Left ventricle myocardium inferior (tissue), 1 donor: ENCODE results near the gene FAM13C. TPM values are rescaled to one million over a fixed set of nuclear protein-coding genes. Genes with fewer than 3 reads are reported as not detected.

Experiments used
- DNase-seq: peaks from one replicate; pipeline ENCODE4 v3.0.0-alpha.2; 2020
- H3K27ac ChIP-seq: fragments of 200-600 bp; replicated peaks from 2 replicates; pipeline ENCODE4 v1.8.0; 2021
- H3K27me3 ChIP-seq: fragments of 200-600 bp; 2 replicates; pipeline ENCODE4 v1.8.0; 2021; ENCODE audit warnings: low read depth
- H3K36me3 ChIP-seq: fragments of 200-600 bp; 2 replicates; pipeline ENCODE4 v1.8.0; 2021
- H3K4me1 ChIP-seq: fragments of 200-600 bp; 2 replicates; pipeline ENCODE4 v1.8.0; 2021
- H3K4me3 ChIP-seq: fragments of 200-600 bp; 2 replicates; pipeline ENCODE4 v1.8.0; 2021; ENCODE audit warnings: mild to moderate bottlenecking, moderate library complexity
- H3K9me3 ChIP-seq: fragments of 200-600 bp; replicated peaks from 2 replicates; pipeline ENCODE4 v1.8.0; 2021
- intact Hi-C: fragments of 100-400 bp; cut with micrococcal nuclease; formaldehyde crosslinking; loops from one replicate; pipeline ENCODE4 v1.11.0; 2022
- total RNA-seq: library from RNA; stranded (reverse); fragmentation: NEBNext Ultra II Directional; extraction: Animal tissue kit (Norgen Biotek cat#: 25700); gene quantifications from one replicate; pipeline ENCODE4 v1.2.1, GENCODE V29; 2021
- TF ChIP-seq, protein P1 (sequence below): fragments of 200-600 bp; IDR thresholded peaks from 2 replicates; pipeline ENCODE4 v1.8.0; 2021; ENCODE audit warnings: antibody characterized with exemption, mild to moderate bottlenecking, borderline replicate concordance
- donor health status: DM: no; HTN: yes; CAD: no; lungs with severe emphysema.

The FAM13C gene
- total RNA-seq, 1 donor from 2014 or later, result 5.2 TPM

DNA sequence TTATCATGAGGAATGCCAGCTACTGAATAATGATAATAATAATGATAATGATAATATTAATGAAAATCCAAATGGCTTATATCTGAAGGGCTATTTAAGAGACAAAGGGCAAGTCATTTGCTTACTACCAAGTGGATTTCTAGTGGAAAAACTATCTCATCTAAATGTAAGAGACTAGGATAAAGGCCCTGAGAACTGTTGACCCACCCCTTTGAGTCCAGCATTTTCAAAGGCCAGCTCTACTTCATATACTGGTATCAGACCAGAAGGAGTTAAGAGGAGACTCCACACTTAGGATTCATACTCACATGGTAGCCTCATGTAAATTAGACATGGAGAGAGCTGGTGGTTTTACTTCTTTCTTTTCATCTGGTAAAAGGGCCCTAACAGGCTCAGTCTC lies 109.9 kb downstream of the FAM13C start:
- Histone ChIP-seq H3K4me1 (no peaks in the 10 kb centered on the region), H3K36me3 (peaks cover 30% of the 10 kb centered on the region), H3K27me3 (no peaks in the 10 kb centered on the region), H3K9me3 (no peaks in the 10 kb centered on the region), H3K4me3 (no peak overlapping the region), H3K27ac (no peak overlapping the region)
- intact Hi-C loops, result no loop called here
- DNase-seq, result no peak
- TF ChIP-seq, protein P1, sequence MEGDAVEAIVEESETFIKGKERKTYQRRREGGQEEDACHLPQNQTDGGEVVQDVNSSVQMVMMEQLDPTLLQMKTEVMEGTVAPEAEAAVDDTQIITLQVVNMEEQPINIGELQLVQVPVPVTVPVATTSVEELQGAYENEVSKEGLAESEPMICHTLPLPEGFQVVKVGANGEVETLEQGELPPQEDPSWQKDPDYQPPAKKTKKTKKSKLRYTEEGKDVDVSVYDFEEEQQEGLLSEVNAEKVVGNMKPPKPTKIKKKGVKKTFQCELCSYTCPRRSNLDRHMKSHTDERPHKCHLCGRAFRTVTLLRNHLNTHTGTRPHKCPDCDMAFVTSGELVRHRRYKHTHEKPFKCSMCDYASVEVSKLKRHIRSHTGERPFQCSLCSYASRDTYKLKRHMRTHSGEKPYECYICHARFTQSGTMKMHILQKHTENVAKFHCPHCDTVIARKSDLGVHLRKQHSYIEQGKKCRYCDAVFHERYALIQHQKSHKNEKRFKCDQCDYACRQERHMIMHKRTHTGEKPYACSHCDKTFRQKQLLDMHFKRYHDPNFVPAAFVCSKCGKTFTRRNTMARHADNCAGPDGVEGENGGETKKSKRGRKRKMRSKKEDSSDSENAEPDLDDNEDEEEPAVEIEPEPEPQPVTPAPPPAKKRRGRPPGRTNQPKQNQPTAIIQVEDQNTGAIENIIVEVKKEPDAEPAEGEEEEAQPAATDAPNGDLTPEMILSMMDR, result no peak

DNA sequence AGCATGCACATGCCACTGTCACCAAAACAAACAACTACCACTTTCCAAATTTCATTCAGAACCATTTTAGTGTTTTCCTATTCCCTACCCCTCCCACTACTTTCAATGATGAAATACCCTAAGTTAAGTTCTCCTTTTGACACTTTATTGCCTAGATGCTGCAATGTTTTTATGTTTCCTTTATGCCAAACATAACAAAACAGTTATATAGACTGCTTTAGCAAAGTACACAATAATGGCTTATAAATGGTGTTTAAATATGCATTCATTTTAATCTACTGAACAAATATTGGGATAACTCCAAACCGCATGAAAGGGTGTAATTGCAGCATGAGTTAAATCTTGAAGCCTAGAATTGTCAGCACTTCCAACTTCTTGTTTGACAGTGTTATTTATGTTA lies 116.7 kb downstream of the FAM13C start:
- intact Hi-C loops, result loop anchor here (10.0 kb wide), 1 partner anchor 339 kb away; no protein-coding TSS in a partner anchor
- H3K36me3 ChIP-seq, result peaks cover 6% of the 10 kb centered on the region
- DNase-seq, result no peak
- no peak overlapping the region for H3K4me3 ChIP-seq
- H3K4me1 ChIP-seq, result peaks cover 3% of the 10 kb centered on the region
- TF ChIP-seq, protein P1, result no peak
- no peaks in the 10 kb centered on the region for H3K27me3 ChIP-seq
- H3K9me3 ChIP-seq, result no peaks in the 10 kb centered on the region
- H3K27ac ChIP-seq, result no peak overlapping the region

GRCh38 chr10:59244871-59245270 lies 117.5 kb downstream of the FAM13C start:
- Histone ChIP-seq H3K27me3 (no peaks in the 10 kb centered on the region), H3K4me1 (peaks cover 4% of the 10 kb centered on the region), H3K27ac (no peak overlapping the region), H3K36me3 (peaks cover 3% of the 10 kb centered on the region), H3K4me3 (no peak overlapping the region), H3K9me3 (no peaks in the 10 kb centered on the region)
- TF ChIP-seq, protein P1, result no peak
- intact Hi-C loops, result loop anchor here (5.0 to 10.0 kb wide), 2 partner anchors 222 to 340 kb away; no protein-coding TSS in a partner anchor
- DNase-seq, result no peak

DNA sequence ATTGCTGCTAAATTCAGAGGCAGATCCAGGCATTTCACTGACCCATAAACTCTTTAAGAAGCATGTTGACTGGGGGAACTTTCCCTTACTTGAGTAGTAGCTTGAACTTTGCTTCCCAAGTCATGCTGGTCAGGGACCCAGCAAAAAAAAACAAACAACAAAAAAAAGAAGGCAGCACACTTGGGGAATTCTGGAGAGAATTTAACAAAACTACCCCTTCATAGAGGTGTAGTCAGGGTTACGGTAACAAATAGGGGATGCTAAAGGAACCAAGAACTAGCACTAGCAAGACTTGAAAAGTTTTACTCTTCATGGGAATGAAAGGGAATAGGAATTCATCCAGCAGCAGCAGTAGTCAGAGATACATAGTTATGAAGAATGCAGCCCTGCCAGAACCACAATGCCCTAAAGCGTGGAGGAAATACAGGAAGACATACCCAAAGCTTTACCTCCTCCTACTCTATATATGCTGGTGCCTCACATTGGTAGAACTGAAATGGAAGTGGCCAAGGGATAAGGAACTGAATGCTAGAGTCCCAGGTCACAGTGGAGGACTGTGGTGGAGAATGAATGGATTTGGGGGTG lies 118.6 kb downstream of the FAM13C start:
- intact Hi-C loops, result loop anchor here (5.0 to 10.0 kb wide), 2 partner anchors 224 to 341 kb away; no protein-coding TSS in a partner anchor
- H3K27ac ChIP-seq, result no peak overlapping the region
- no peak for DNase-seq
- no peaks in the 10 kb centered on the region for H3K36me3 ChIP-seq
- TF ChIP-seq, protein P1, result no peak
- peaks cover 4% of the 10 kb centered on the region for H3K4me1 ChIP-seq
- no peaks in the 10 kb centered on the region for H3K9me3 ChIP-seq
- H3K27me3 ChIP-seq, result no peaks in the 10 kb centered on the region
- no peak overlapping the region for H3K4me3 ChIP-seq

DNA sequence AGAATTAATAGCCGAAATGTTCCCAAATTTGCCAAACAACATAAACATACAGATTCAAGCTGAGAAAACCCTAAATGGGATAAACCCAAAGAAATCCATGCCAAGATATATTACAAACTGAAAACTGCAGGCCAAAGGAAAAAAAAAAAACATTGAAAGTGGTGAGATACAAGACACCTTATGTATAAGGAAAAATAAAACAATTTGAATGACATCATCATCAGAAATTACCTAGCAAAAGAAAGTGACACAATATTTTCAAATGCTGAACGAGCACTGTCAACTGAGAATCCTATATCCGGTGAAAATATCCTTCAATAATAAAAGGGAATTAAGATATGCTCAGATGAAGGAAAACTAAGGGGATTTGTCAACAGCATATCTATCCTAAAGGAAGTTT lies 119.4 kb downstream of the FAM13C start:
- DNase-seq, result no peak
- no peaks in the 10 kb centered on the region for H3K9me3 ChIP-seq
- intact Hi-C loops, result loop anchor here (5.0 to 10.0 kb wide), 2 partner anchors 224 to 342 kb away; no protein-coding TSS in a partner anchor
- no peak overlapping the region for H3K27ac ChIP-seq
- H3K36me3 ChIP-seq, result no peaks in the 10 kb centered on the region
- TF ChIP-seq, protein P1, result no peak
- H3K27me3 ChIP-seq, result no peaks in the 10 kb centered on the region
- peaks cover 4% of the 10 kb centered on the region for H3K4me1 ChIP-seq
- no peak overlapping the region for H3K4me3 ChIP-seq
